HG03196 (cell line): ENCODE measurements around the gene CCDC60.

Experiments used
- ATAC-seq: cut with Tn5 transposase; IDR thresholded peaks from one replicate; pipeline ENCODE4 v1.9.1; 2021; ENCODE audit not compliant: unreplicated experiment

The CCDC60 gene

DNA sequence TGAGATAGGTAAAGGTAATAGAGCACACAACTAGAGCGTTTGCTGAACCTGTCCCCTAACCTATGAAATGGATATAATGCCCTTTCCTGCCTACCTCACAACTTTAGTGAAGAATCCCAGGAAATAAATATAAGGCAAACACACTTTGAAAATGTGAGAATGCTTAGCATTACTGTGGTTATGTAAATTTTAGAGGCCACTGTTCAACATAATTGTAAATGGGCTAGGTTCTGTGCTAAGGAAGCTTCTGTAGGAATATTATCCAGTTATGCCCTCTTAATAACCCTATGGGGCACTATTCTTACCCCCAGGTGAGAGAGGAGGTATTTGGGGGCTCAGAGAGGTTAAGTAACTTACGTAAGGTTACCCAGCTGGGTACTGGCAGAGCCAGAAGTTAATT lies 166.5 kb downstream of the CCDC60 start:
- ATAC-seq, result no peak

DNA sequence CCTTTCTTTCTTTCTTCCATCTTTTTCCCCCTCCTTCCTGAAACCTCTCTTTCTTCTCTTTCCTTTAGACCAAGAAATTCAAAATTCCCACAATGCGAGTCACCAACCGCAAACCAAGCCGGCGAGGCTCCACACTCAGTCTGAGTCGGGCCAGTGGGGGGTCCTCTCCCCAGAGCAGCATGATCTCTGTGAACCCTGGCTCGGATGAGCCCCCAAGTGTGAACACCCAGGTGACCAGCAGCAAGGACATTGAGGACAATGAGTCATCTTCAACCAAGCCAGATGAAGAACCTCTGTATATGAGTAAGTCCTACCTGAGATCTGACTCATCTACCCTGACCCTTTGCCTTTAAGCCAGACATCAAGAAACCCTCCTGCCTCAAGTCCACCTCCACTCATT lies 170.5 kb downstream of the CCDC60 start:
- ATAC-seq, result no peak

DNA sequence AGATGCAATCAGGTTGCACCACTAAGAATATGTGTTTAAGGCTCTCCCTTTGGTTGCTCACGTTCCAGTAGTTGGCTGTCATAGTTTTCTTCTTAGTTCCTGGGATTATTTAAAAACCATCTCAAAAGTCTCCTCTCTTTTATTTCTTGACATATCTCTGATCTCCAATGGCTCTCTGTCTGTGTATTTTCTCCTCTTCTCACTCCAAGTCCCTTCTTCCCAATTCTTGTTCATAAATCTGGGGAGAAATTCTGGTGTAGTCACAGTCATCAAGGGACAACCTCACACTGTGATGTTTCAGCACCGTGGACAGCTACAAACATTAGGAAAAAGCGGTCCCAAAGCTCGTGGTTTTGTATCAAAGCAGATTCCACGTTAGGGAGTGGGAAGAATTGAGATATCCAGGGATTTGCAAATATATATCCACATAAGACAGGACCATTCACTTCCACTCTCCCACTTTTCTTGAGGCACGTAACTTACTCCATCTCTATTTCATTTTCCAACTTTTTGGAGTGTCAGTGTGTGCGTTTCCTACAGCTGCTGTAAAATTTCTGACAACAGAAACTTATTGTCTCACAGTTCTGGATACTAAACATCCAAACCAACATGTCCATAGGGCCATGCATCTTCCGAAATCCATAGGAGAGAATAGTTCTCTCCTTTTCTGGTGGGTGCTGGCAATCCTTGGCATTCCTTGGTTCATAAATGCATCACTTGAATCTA lies 178.4 kb downstream of the CCDC60 start:
- no peak for ATAC-seq

DNA sequence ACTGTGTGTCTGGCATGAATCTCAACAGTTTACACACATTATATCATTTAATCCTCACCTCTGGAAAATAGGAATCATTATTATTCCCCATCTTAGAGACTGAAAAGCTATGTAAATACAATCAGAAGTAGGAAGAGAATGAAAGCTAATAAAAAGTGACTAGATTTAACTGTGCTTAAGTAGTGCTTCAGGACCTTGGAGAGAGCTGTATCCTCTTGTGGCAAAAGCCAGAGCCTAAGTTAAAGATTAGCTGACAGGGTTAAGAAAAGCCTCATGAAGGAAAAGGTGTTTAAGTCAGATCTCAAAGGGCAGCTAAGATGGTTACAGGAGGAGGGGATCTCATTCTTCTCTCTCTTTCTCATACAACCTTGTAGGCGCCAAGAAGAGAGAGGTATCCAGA lies 193.7 kb downstream of the CCDC60 start:
- ATAC-seq, result no peak

DNA sequence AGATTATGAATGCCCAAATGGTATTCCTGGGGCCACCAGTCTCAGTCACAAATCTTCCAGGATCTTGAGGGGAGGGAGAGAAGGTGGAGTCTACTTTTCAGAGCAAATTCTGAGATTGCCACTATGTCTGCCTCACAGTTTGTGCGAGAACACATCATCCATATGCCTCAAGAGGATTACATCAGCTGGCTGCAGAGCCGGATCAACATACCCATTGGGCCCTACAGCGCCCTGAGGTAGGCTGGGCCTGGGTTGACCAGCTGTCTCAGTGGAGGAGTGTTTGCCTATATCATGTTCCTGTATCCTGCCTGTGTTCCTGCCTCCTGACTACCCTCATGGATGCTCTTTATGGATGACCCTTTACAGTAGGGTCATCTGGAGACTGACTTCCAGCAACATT lies 205.9 kb downstream of the CCDC60 start:
- no peak for ATAC-seq

DNA sequence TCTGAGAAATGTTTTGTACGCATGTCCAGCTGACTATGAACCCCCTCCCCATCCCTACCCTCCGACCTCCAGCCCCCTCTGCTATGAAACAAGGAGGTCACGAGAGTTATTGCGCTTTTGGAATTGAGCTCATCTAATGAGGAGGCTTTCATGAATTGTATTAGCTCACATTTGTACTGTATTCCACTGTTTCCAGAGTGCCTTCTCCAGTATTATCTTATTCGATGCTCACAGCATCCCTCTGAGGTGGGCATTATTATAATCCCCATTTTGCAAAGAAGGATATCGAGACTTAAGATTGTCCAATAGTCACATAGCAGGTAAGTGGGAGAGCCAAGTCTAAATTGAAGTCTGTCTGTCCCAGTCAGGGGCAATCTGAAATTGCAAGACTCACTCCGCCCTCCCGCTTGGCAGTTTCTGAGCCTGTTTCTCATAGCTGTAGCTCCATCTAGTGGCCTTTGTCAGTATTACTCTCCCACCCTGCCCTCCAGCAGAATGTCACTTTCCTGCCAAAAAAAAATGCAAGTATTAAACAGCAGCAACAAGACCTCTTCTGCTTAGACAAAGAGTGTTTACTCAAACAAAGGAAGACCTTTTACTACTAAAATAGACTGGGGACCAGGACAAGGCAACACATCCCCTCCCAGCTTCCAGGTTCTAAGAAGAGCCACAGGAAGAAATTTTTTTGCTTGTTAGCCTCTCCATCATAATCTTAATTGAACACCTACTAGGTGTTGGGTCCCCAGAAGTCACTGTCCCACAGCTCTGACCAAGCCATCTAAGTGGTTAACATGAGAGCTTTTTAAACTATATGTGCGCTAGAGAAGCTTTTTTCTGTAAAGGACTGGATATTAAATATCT lies 210.5 kb downstream of the CCDC60 start:
- ATAC-seq, result no peak

DNA sequence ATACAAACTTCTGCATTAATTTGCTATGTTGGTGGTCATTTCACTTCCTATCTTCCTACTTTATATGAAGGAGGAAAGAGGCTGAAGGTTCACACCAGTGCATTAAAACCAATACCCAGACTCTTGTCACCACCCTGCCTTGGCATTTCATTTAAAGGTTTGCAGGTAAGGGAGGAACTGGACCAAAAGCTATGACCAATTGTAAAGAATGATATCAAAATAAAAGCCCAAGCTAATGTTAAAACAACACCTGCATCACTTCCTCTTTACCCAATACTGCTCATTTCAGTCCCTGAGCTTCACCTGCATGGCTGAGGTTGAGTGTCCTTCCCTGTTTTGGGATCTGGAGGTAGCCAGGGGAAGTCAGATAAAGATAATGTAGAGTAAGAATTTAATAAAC lies 211.8 kb downstream of the CCDC60 start:
- ATAC-seq, result no peak

DNA sequence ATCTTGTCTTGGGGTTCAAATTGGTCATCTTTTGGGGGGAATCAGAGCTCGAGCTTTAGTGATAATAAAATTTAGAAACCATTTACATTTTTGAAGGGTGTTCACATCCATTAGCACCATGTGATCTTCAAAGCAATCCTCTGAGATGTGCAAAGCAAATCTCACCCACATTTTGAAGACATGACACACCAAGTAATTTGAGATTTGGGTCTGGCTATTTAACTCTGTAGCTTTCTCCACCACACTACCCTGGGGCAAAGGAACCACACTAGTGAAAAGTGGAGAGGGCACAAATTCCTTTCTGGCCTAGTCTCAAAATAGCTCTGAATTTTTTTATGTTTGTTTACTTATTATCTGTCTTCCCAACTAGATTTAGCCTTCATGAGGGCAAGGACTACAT lies 212.5 kb downstream of the CCDC60 start:
- no peak for ATAC-seq

DNA sequence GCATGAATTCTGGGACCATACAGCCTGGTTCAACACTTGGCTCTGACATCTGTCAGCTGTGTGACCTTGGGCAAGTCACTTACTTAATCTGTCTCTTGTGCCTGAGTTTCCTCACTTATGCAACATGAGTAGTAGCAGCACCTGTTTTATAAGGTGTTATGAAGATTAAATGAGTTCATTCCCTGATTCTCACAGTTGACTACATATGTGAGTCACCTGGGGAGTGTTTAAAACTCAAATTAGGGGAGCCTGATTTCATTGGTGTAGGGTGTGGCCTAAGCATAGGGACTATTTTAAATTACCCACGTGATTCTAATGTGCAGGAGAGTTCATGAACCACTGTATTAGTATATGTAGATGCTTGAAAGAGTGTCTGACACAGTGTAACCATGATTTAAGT lies 222.3 kb downstream of the CCDC60 start:
- ATAC-seq, result no peak

DNA sequence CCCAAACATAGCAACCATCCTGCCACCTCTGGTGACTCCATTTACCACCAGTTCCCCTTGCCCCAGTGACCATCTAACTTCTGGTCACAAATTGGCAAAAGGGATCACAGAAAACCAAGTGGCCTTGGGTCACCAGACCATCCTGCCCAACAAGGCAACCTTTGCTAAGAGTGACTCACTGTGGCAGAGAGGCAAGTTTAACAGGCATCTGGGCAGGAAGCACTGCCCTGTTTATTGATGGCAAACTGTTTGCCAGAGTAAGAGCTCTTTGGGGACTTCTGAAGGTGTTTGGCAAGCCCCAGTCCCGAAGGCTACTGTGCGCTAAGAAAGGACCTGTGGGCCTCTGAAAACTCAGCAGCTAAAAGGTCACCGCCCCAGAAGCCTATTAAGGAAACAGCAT lies 230.9 kb downstream of the CCDC60 start:
- no peak for ATAC-seq

DNA sequence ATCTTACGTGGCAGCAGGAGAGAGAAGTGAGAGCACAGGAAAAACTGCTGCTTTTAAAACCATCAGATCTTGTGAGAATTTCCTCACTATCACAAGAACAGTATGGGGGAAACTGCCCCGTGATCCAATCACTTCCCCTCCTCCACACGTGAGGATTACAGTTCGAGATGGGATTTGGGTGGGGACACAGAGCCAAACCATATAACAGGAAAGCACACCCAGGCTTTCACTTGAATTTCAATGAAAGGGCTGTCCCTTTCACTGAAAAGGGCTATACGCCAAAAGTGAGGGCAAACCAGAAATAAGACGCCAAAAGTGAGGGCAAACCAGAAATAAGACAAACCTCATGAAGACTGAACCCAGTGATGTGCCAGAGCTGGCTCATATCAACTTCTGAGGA lies 236.2 kb downstream of the CCDC60 start:
- ATAC-seq, result no peak

DNA sequence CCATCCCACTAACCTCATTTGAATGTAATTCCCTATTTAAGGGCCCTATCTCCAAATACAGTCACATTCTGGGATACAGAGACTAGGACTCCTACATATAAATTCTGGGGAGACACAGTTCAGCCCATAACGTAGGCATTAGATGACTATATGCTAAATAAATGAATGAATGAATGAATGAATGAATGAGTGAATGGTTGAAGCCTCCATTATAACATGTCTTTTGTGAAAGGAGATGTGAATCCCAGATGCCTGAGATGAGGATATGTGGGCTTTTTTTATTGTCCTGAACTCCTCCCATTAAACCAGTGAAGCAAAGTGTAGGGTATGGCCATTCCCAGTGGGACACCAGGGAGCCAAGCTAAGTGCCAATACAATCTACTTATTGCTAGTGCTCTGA lies 238.6 kb downstream of the CCDC60 start:
- no peak for ATAC-seq

DNA sequence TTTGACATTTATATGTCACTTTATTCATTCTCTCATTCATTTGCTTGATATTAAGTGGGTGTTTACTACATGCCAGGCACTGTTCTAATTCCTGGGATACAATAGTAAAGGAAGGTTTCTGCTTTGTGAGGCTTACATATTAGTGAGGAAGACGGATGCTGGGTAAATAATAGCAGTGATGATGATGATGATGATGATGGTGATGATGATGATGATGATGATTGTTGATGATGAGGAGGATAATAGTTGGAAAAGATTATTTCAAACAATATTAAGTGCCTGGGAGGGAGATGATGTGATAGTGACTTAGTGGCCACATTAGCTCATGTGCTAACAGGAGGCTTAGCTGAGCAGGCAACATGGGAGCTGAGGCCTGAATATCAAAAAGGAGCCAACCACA lies 239.7 kb downstream of the CCDC60 start:
- no peak for ATAC-seq

DNA sequence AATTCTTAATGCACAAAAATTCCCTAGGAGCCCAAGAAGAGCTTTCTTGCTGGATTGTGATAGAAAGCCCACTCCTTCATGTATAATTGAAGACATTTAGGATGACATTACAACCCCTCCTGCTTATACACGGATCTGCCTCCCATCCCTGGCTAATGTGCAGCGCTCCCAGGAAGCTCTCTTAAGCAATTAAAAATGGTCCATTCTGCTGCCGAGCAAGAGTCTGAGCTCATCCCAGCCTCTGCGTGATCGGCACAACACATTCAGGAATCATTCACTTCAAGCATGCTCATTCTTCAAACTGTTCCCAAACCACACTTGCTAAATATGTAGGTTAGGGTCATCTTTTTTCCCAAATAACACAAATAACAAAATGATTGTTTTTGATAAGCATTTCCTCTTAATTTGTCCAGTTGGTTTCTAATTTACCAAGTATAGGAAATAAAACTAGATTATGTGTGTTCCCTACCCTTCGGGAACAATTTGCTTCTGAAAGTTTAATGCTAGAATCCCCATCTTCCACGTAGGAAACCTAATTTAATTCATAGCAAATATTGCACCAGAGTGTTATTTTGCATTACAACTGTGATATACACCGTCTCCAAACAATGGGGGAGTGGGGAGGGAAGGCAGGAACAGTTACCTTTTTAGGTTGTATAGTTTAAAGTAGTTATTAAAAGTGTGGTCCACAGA lies 241.7 kb downstream of the CCDC60 start:
- no peak for ATAC-seq

DNA sequence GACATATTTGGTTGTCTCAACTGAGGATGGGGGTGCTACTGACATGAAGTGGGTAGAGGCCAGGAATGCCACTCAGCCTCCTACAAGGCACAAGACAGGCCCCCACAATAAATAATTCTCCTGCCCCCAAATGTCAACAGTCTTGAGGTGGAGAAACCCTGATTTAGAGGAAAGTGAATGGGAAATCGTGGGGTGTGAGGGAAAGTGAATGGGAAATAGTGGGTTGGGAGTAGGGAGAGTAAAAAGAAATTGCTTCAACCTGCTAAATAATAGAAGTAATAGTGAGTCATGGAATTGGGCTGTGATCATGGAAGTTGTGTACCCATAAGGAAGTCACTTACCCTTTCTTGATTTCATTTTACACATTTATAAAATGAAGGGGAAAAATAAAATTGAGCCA lies 242.4 kb downstream of the CCDC60 start:
- no peak for ATAC-seq

DNA sequence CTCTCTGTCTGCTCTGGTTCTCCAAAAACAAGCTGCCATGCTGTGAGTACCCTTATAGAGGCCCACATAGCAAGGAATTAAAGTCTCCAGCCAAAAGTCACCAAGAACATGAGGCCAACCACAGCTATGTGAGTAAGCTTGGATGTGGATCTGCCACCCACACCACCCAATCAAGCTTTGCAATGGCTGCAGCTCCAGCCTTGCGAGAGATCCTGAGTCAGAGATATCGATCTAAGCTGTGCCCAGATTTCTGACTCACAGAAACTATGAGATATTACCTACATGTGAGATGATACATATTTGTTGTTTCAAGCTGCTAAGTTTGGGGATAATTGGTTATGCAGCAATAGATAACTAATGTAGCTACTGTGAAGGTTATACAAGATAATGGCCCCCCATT lies 243.6 kb downstream of the CCDC60 start:
- ATAC-seq, result no peak

DNA sequence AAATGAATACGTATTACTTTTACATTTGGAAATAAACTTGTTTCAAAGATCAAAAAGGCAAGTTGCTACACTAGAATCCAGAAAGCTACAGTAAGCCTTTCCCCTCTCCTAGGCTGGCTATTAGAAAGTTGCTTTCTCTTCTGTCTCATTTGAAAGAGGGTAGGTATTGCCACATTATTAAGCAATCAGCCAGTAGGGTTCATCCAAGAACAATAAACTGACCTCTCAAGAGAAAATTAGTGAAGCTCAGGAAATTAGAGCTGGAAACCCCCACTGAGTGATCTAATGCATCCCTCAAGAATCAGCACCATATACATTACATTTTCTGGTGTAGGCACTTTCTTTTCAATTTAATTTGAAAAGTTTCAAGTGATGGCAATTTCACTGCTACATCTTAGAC lies 254.6 kb downstream of the CCDC60 start:
- no peak for ATAC-seq

DNA sequence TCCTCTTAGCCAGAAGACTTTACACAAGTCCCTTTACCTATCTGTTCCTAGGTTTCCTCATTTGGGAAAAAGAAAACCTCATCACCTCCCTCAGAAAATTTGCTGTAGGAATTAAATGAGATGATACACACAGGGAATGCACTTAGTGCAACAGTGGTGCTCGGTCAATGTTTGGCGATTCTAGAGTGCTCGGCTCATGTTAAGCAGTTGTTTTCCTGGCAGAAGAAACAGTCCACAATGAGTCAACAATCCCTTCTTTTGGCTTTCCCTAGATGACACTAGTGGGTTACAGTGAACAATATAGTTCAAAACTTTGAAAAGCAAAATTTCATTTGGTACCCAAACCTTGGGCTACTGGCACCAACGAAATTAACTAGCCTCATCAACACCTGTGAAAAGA lies 255.1 kb downstream of the CCDC60 start:
- no peak for ATAC-seq
